GM12873 (cell line): ENCODE results near the gene POLA1.

Experiments
- CTCF ChIP-seq: IDR thresholded peaks from 2 replicates; pipeline ENCODE4 v1.5.1; 2012; ENCODE audit warnings: low read depth, mild to moderate bottlenecking, moderate library complexity, low read length, control low read depth; ENCODE audit not compliant: insufficient read depth; ENCODE audit errors: missing control alignments

POLA1 gene

GRCh38 chrX:24902806-24903205, 209.1 kb downstream of the POLA1 start:
- no peak for TF ChIP-seq CTCF

- no peak for TF ChIP-seq CTCF
Measured at GRCh38 chrX:24918715-24919114, 225.0 kb downstream of the POLA1 start.

- TF ChIP-seq CTCF: no peak
Measured at GRCh38 chrX:24920769-24921168, 227.1 kb downstream of the POLA1 start.

- TF ChIP-seq CTCF: no peak
Measured at GRCh38 chrX:24925430-24925829, 231.7 kb downstream of the POLA1 start.

GRCh38 chrX:24927372-24927771, 233.7 kb downstream of the POLA1 start:
- no peak for TF ChIP-seq CTCF

GRCh38 chrX:24928114-24928513, 234.4 kb downstream of the POLA1 start:
- TF ChIP-seq CTCF: no peak

GRCh38 chrX:24934279-24934678, 240.6 kb downstream of the POLA1 start:
- no peak for TF ChIP-seq CTCF
